ENCODE results near the gene CREBRF.

Gene CREBRF

DNA sequence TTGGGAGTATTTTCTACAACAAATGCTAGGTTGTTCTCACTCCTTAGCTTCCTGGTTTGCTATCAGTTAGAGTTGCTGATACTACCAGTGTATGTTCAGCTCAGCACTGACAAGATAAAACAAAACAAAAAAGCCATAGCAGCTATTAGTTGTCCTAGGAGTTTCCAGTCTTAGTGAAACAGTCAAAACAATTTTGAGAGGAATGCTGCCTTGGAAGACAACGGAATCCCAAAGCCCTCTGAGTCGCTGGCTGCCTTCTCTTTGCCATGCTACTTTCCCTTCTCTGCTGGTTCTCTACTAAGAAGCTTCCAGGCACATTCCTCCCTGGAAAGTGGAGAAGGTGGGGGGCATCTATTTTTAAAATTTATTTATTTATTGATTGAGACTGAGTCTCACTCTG lies 5.4 kb upstream of the CREBRF start:
- no peak overlapping the region for H3K4me3 ChIP-seq (ENCODE audit: insufficient read depth, low read length, poor library complexity, severe bottlenecking)
- no peaks in the 10 kb centered on the region for H3K36me3 ChIP-seq (ENCODE audit: low read length)
- H3F3A ChIP-seq (ENCODE audit: insufficient read depth), result peaks cover 10% of the 10 kb centered on the region
- H3K79me2 ChIP-seq (ENCODE audit: insufficient read depth, low read length), result no peaks in the 10 kb centered on the region
- no peaks in the 10 kb centered on the region for H3K9me3 ChIP-seq (ENCODE audit: insufficient read depth, low read length)
- H4K20me1 ChIP-seq (ENCODE audit: low read depth, low read length), result no peaks in the 10 kb centered on the region
- no peak overlapping the region for H2AFZ ChIP-seq (ENCODE audit: low read depth, low read length, severe bottlenecking)
- H3K4me2 ChIP-seq (ENCODE audit: low read depth, low read length, poor library complexity, severe bottlenecking), result no peak overlapping the region
- TF ChIP-seq, protein P1, sequence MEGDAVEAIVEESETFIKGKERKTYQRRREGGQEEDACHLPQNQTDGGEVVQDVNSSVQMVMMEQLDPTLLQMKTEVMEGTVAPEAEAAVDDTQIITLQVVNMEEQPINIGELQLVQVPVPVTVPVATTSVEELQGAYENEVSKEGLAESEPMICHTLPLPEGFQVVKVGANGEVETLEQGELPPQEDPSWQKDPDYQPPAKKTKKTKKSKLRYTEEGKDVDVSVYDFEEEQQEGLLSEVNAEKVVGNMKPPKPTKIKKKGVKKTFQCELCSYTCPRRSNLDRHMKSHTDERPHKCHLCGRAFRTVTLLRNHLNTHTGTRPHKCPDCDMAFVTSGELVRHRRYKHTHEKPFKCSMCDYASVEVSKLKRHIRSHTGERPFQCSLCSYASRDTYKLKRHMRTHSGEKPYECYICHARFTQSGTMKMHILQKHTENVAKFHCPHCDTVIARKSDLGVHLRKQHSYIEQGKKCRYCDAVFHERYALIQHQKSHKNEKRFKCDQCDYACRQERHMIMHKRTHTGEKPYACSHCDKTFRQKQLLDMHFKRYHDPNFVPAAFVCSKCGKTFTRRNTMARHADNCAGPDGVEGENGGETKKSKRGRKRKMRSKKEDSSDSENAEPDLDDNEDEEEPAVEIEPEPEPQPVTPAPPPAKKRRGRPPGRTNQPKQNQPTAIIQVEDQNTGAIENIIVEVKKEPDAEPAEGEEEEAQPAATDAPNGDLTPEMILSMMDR (IDR thresholded peaks at IDR 0.05; ENCODE audit: insufficient read depth, low read length, poor library complexity, severe bottlenecking), result no peak
- TF ChIP-seq EZH2phosphoT487 (conservative IDR thresholded peaks at IDR 0.05; ENCODE audit: low read length), result no peak
- no peaks in the 10 kb centered on the region for H3K9me2 ChIP-seq (replicated peaks; ENCODE audit: insufficient read depth, low read length)
- no peaks in the 10 kb centered on the region for H3K27me3 ChIP-seq (ENCODE audit: low read length)
- H3K27ac ChIP-seq (ENCODE audit: low read depth, low read length), result no peak overlapping the region
- H3K9ac ChIP-seq (ENCODE audit: low read length), result no peak overlapping the region

DNA sequence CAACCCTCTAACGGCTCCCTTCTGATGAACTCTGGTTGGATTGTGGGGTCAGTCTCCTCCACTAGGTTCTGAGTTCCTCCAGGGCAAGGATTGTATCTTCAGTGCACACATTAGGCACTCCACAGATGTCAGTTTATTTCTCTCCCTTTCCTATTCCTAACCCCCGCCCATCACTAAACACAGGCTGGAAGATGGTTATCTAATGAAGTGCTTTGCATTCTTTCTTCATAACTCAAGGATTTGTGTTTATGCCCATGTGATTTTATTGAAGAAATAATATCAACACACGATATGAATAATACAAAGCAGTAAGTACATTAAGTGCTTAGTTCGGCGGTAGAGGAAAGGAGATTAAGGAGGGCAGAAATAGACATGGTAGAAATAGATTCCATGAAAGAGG lies 4.4 kb upstream of the CREBRF start:
- no peak for TF ChIP-seq EZH2phosphoT487 (conservative IDR thresholded peaks at IDR 0.05; ENCODE audit: low read length)
- TF ChIP-seq, protein P1 (IDR thresholded peaks at IDR 0.05; ENCODE audit: insufficient read depth, low read length, poor library complexity, severe bottlenecking), result no peak
- no peaks in the 10 kb centered on the region for H3K36me3 ChIP-seq (ENCODE audit: low read length)
- no peak overlapping the region for H3K9ac ChIP-seq (ENCODE audit: low read length)
- H3K27me3 ChIP-seq (ENCODE audit: low read length), result no peaks in the 10 kb centered on the region
- H3F3A ChIP-seq (ENCODE audit: insufficient read depth), result peaks cover 10% of the 10 kb centered on the region
- H2AFZ ChIP-seq (ENCODE audit: low read depth, low read length, severe bottlenecking), result no peak overlapping the region
- no peaks in the 10 kb centered on the region for H3K79me2 ChIP-seq (ENCODE audit: insufficient read depth, low read length)
- no peak overlapping the region for H3K4me2 ChIP-seq (ENCODE audit: low read depth, low read length, poor library complexity, severe bottlenecking)
- no peaks in the 10 kb centered on the region for H3K9me2 ChIP-seq (replicated peaks; ENCODE audit: insufficient read depth, low read length)
- H4K20me1 ChIP-seq (ENCODE audit: low read depth, low read length), result no peaks in the 10 kb centered on the region
- no peaks in the 10 kb centered on the region for H3K9me3 ChIP-seq (ENCODE audit: insufficient read depth, low read length)
- no peak overlapping the region for H3K4me3 ChIP-seq (ENCODE audit: insufficient read depth, low read length, poor library complexity, severe bottlenecking)
- H3K27ac ChIP-seq (ENCODE audit: low read depth, low read length), result no peak overlapping the region

DNA sequence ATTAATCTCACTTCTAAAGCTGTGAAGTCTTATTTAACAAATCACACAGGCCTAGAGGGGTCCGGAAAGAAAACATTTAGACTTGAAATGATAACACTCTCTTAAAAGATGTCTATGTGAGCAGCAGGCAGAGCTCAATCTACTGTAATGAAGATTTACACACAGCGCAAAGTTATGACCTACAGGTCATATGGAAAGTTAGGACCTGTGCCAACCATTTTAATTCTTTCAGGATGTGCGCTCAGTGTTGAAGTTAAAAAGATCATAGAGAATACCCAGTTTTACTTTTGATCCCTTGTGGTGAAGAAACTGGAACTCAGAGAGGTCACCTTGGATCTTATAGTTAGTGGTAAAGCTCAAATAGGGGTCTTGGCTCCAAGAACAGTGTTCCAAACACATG lies 3.1 kb upstream of the CREBRF start:
- Histone ChIP-seq H3K36me3 (ENCODE audit: low read length) (no peaks in the 10 kb centered on the region), H3K4me2 (ENCODE audit: low read depth, low read length, poor library complexity, severe bottlenecking) (peak overlapping the region; percentile 35), H3K27ac (ENCODE audit: low read depth, low read length) (peak overlapping the region; percentile 21; the same call in 1 of the 2 replicates), H2AFZ (ENCODE audit: low read depth, low read length, severe bottlenecking) (no peak overlapping the region), H3K9ac (ENCODE audit: low read length) (no peak overlapping the region), H3K27me3 (ENCODE audit: low read length) (no peaks in the 10 kb centered on the region), H3K9me2 (replicated peaks; ENCODE audit: insufficient read depth, low read length) (no peaks in the 10 kb centered on the region), H3K4me3 (ENCODE audit: insufficient read depth, low read length, poor library complexity, severe bottlenecking) (no peak overlapping the region), H4K20me1 (ENCODE audit: low read depth, low read length) (no peaks in the 10 kb centered on the region), H3F3A (ENCODE audit: insufficient read depth) (peaks cover 17% of the 10 kb centered on the region), H3K79me2 (ENCODE audit: insufficient read depth, low read length) (peaks cover 2% of the 10 kb centered on the region; the same call in 1 of the 2 replicates), H3K9me3 (ENCODE audit: insufficient read depth, low read length) (no peaks in the 10 kb centered on the region)
- no peak for TF ChIP-seq EZH2phosphoT487 (conservative IDR thresholded peaks at IDR 0.05; ENCODE audit: low read length)
- TF ChIP-seq, protein P1 (IDR thresholded peaks at IDR 0.05; ENCODE audit: insufficient read depth, low read length, poor library complexity, severe bottlenecking), result no peak

Data from SU-DHL-6 (cell line).